Neural cell (in vitro differentiated cells): ENCODE results near the gene ZCCHC10. TPM values are rescaled to one million over a fixed set of nuclear protein-coding genes. Genes with fewer than 3 reads are reported as not detected.

Experiments
- H2AFZ ChIP-seq: fragments of 200-600, 300-800 bp; sonication (generic), shearing (Covaris generic); 2 replicates; pipeline ENCODE4 v1.6.0; 2014; ENCODE audit warnings: low read depth, mild to moderate bottlenecking, antibody characterized with exemption, low read length, moderate library complexity
- H3F3A ChIP-seq: fragments of 200-600 bp; shearing (Covaris generic); 2 replicates; pipeline ENCODE4 v1.6.1; 2016; ENCODE audit warnings: mild to moderate bottlenecking, moderate library complexity, mixed read lengths, antibody characterized with exemption, low read length; ENCODE audit not compliant: insufficient read depth, poor library complexity, severe bottlenecking
- H3K27ac ChIP-seq: fragments of 200-600, 300-800 bp; sonication (generic), shearing (Covaris generic); 2 replicates; pipeline ENCODE4 v1.5.1; 2014; ENCODE audit warnings: mild to moderate bottlenecking, low read length, moderate library complexity
- H3K27me3 ChIP-seq: fragments of 300-800, 200-600 bp; sonication (generic), shearing (Covaris generic); 2 replicates; pipeline ENCODE4 v1.6.0; 2014; ENCODE audit warnings: mild to moderate bottlenecking, low read depth, low read length, moderate library complexity; ENCODE audit not compliant: insufficient read depth
- H3K36me3 ChIP-seq: fragments of 300-800, 200-600 bp; sonication (generic), shearing (Covaris generic); 2 replicates; pipeline ENCODE4 v1.5.1; 2014; ENCODE audit warnings: mild to moderate bottlenecking, antibody characterized with exemption, low read length, moderate library complexity; ENCODE audit not compliant: insufficient read depth
- H3K4me2 ChIP-seq: fragments of 300-800, 200-600 bp; sonication (generic), shearing (Covaris generic); 2 replicates; pipeline ENCODE4 v1.6.0; 2014; ENCODE audit warnings: mild to moderate bottlenecking, low read length
- H3K4me3 ChIP-seq: fragments of 300-800, 200-600 bp; sonication (generic), shearing (Covaris generic); 2 replicates; pipeline ENCODE4 v1.5.1; 2014; ENCODE audit warnings: mild to moderate bottlenecking, low read length, moderate library complexity
- H3K79me2 ChIP-seq: fragments of 200-600 bp; shearing (Covaris generic); replicated peaks from 2 replicates; pipeline ENCODE4 v1.6.0; 2014; ENCODE audit warnings: mild to moderate bottlenecking, low read length, moderate library complexity; ENCODE audit not compliant: insufficient read depth
- H3K9ac ChIP-seq: fragments of 300-800, 200-600 bp; sonication (generic), shearing (Covaris generic); 2 replicates; pipeline ENCODE4 v1.6.1; 2016; ENCODE audit warnings: mild to moderate bottlenecking, low read length, mixed read lengths
- H3K9me2 ChIP-seq: fragments of 200-600 bp; shearing (Covaris generic); 2 replicates; pipeline ENCODE4 v1.6.1; 2016; ENCODE audit warnings: mild to moderate bottlenecking, low read length, mixed read lengths; ENCODE audit not compliant: insufficient read depth
- H3K9me3 ChIP-seq: fragments of 200-600, 300-800 bp; sonication (generic), shearing (Covaris generic); 2 replicates; pipeline ENCODE4 v1.6.1; 2016; ENCODE audit warnings: mild to moderate bottlenecking, mixed run types, low read length, moderate library complexity, mixed read lengths
- H4K20me1 ChIP-seq: fragments of 200-600 bp; shearing (Covaris generic); 2 replicates; pipeline ENCODE4 v1.6.1; 2016; ENCODE audit warnings: mild to moderate bottlenecking, mixed run types; ENCODE audit not compliant: insufficient read depth
- EP300 ChIP-seq: fragments of 450-650 bp; conservative IDR thresholded peaks from 2 replicates; pipeline ENCODE4 v1.6.1; 2014; ENCODE audit warnings: antibody characterized with exemption, mild to moderate bottlenecking, moderate library complexity; ENCODE audit not compliant: poor library complexity, severe bottlenecking
- EZH2 ChIP-seq: fragments of 200-600, 300-800 bp; shearing (Covaris generic), sonication (generic); IDR thresholded peaks from 2 replicates; pipeline ENCODE4 v1.6.1; 2014; ENCODE audit warnings: antibody characterized with exemption, low read length, borderline replicate concordance, mild to moderate bottlenecking; ENCODE audit not compliant: insufficient read depth, poor library complexity, severe bottlenecking
- MXI1 ChIP-seq: fragments of 450-650 bp; conservative IDR thresholded peaks from 2 replicates; pipeline ENCODE4 v1.6.1; 2014; ENCODE audit warnings: antibody characterized with exemption, mild to moderate bottlenecking; ENCODE audit not compliant: poor library complexity, severe bottlenecking
- POLR2AphosphoS5 ChIP-seq: IDR thresholded peaks from 2 replicates; pipeline ENCODE4 v1.6.1; 2012
- RAD21 ChIP-seq: fragments of 450-650 bp; conservative IDR thresholded peaks from 2 replicates; pipeline ENCODE4 v1.6.1; 2014; ENCODE audit warnings: antibody characterized with exemption, mild to moderate bottlenecking, moderate library complexity
- SMC3 ChIP-seq: fragments of 450-650 bp; conservative IDR thresholded peaks from 2 replicates; pipeline ENCODE4 v1.6.1; 2014; ENCODE audit warnings: antibody characterized with exemption, mild to moderate bottlenecking, moderate library complexity; ENCODE audit not compliant: poor library complexity
- TAF1 ChIP-seq: IDR thresholded peaks from 2 replicates; pipeline ENCODE4 v1.6.1; 2012; ENCODE audit warnings: low read depth
- polyA plus RNA-seq: library from polyadenylated mRNA; depleted of rRNA; stranded (reverse); fragments of >200 nt; gene quantifications from 2 replicates; pipeline ENCODE4 v1.2.3, GENCODE V29; 2014
- TF ChIP-seq, protein P1 (sequence below): fragments of 450-650 bp; IDR thresholded peaks from 2 replicates; pipeline ENCODE4 v1.5.1; 2014; ENCODE audit warnings: antibody characterized with exemption, mild to moderate bottlenecking, moderate library complexity; ENCODE audit not compliant: poor library complexity, severe bottlenecking
- TF ChIP-seq, protein P2 (sequence below): IDR thresholded peaks from 2 replicates; pipeline ENCODE4 v1.6.1; 2012; ENCODE audit warnings: borderline replicate concordance

ZCCHC10 gene
- polyA plus RNA-seq, 1 donor from 2014 or later = 68.0 TPM

DNA sequence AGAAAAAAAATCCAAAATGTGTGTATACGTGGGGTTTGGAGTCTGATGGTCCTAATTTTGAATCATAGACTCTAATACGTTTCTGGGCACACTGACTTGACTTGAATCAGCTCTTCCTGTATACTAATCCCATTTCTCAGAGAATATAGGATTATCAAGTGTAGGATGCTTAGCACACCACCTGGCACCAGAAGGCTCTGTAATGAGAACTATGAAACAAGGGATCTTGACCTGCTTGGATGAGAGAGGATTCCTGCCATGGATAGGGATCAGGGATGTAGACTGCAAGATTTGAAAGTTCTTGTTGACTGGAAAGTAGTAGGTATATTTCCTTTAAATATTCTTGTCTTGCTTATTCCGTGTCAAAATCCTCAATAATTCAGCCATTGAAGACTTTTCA lies 33.3 kb upstream of the ZCCHC10 start (continued):
- no peak for TF ChIP-seq MXI1
- no peak for TF ChIP-seq SMC3

DNA sequence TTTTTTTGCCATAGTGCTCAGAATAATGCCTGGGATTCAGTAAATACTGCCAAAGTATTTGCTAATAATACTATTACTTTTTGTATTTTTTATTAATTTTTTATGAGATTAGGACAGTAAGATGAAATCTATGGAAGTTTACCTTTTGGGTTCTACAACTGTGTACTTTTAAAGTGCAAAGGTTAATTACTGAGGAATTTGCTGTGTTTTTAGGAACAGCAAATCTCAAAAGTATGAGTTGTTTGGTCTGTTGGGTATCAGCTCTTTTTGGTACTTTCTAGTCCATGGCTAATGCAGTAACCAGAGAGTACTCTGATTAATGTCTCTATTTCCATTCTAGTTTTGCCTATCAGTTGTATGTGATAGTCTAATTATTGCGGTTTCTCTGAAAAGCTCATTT lies 30.5 kb upstream of the ZCCHC10 start:
- Histone ChIP-seq H3K4me3 (no peak overlapping the region), H2AFZ (no peak overlapping the region), H3K9me2 (no peaks in the 10 kb centered on the region), H3K27ac (no peak overlapping the region), H3F3A (no peaks in the 10 kb centered on the region), H3K27me3 (no peaks in the 10 kb centered on the region), H4K20me1 (peaks cover 3% of the 10 kb centered on the region), H3K4me2 (no peak overlapping the region), H3K9ac (no peak overlapping the region), H3K36me3 (no peaks in the 10 kb centered on the region), H3K79me2 (peaks cover 89% of the 10 kb centered on the region), H3K9me3 (no peaks in the 10 kb centered on the region)
- TF ChIP-seq EP300 (no peak), POLR2AphosphoS5 (no peak), MXI1 (no peak), EZH2 (no peak), TAF1 (no peak), SMC3 (no peak)
- TF ChIP-seq, protein P1, sequence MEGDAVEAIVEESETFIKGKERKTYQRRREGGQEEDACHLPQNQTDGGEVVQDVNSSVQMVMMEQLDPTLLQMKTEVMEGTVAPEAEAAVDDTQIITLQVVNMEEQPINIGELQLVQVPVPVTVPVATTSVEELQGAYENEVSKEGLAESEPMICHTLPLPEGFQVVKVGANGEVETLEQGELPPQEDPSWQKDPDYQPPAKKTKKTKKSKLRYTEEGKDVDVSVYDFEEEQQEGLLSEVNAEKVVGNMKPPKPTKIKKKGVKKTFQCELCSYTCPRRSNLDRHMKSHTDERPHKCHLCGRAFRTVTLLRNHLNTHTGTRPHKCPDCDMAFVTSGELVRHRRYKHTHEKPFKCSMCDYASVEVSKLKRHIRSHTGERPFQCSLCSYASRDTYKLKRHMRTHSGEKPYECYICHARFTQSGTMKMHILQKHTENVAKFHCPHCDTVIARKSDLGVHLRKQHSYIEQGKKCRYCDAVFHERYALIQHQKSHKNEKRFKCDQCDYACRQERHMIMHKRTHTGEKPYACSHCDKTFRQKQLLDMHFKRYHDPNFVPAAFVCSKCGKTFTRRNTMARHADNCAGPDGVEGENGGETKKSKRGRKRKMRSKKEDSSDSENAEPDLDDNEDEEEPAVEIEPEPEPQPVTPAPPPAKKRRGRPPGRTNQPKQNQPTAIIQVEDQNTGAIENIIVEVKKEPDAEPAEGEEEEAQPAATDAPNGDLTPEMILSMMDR = no peak

GRCh38 chr5:133054697-133055471 lies 28.5 kb upstream of the ZCCHC10 start:
- H4K20me1 ChIP-seq = peaks cover 3% of the 10 kb centered on the region

More at GRCh38 chr5:133054697-133055471, 28.5 kb upstream of the ZCCHC10 start:
- peaks cover 4% of the 10 kb centered on the region for H3F3A ChIP-seq
- no peaks in the 10 kb centered on the region for H3K27me3 ChIP-seq
- no peaks in the 10 kb centered on the region for H3K36me3 ChIP-seq
- H3K9me3 ChIP-seq = no peaks in the 10 kb centered on the region
- H3K4me3 ChIP-seq = no peak overlapping the region
- no peak overlapping the region for H2AFZ ChIP-seq
- H3K9ac ChIP-seq = no peak overlapping the region
- H3K9me2 ChIP-seq = no peaks in the 10 kb centered on the region
- H3K27ac ChIP-seq = no peak overlapping the region
- no peak overlapping the region for H3K4me2 ChIP-seq
- TF ChIP-seq POLR2AphosphoS5 (no peak), TAF1 (no peak), RAD21 (no peak), SMC3 (no peak), EZH2 (no peak), MXI1 (no peak), EP300 (no peak)
- TF ChIP-seq, protein P1 = no peak
- TF ChIP-seq, protein P2, sequence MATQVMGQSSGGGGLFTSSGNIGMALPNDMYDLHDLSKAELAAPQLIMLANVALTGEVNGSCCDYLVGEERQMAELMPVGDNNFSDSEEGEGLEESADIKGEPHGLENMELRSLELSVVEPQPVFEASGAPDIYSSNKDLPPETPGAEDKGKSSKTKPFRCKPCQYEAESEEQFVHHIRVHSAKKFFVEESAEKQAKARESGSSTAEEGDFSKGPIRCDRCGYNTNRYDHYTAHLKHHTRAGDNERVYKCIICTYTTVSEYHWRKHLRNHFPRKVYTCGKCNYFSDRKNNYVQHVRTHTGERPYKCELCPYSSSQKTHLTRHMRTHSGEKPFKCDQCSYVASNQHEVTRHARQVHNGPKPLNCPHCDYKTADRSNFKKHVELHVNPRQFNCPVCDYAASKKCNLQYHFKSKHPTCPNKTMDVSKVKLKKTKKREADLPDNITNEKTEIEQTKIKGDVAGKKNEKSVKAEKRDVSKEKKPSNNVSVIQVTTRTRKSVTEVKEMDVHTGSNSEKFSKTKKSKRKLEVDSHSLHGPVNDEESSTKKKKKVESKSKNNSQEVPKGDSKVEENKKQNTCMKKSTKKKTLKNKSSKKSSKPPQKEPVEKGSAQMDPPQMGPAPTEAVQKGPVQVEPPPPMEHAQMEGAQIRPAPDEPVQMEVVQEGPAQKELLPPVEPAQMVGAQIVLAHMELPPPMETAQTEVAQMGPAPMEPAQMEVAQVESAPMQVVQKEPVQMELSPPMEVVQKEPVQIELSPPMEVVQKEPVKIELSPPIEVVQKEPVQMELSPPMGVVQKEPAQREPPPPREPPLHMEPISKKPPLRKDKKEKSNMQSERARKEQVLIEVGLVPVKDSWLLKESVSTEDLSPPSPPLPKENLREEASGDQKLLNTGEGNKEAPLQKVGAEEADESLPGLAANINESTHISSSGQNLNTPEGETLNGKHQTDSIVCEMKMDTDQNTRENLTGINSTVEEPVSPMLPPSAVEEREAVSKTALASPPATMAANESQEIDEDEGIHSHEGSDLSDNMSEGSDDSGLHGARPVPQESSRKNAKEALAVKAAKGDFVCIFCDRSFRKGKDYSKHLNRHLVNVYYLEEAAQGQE = no peak
- H3K79me2 ChIP-seq = peaks cover 75% of the 10 kb centered on the region
